Loucy (cell line): Measurements from ENCODE around the gene EFCAB5.
A peak's percentile ranks its signal among the peaks of the same experiment; 100 is the strongest.
"Not testable (repeated sequence)": the region's sequence is repeated elsewhere in the genome, so short reads cannot be mapped to it uniquely, and the experiment has no call there.

Experiments used
- H2AFZ ChIP-seq: fragments of 200-600 bp; sonication (generic); 2 replicates; pipeline ENCODE4 v1.6.0; 2016; ENCODE audit warnings: antibody characterized with exemption, mild to moderate bottlenecking, low read length, moderate library complexity
- H3F3A ChIP-seq: fragments of 200-600 bp; 2 replicates; pipeline ENCODE4 v1.6.0; 2016; ENCODE audit warnings: antibody characterized with exemption, low read depth, mild to moderate bottlenecking
- H3K27me3 ChIP-seq: fragments of 200-600 bp; sonication (generic); 2 replicates; pipeline ENCODE4 v1.6.1; 2014; ENCODE audit warnings: low read length, mild to moderate bottlenecking; ENCODE audit not compliant: insufficient read depth, poor library complexity, severe bottlenecking
- H3K36me3 ChIP-seq: fragments of 200-600 bp; sonication (generic); 2 replicates; pipeline ENCODE4 v1.6.1; 2016; ENCODE audit warnings: low read length; ENCODE audit not compliant: insufficient read depth
- H3K4me1 ChIP-seq: fragments of 200-600 bp; sonication (generic); 2 replicates; pipeline ENCODE4 v1.5.1; 2014; ENCODE audit warnings: low read length, mild to moderate bottlenecking; ENCODE audit not compliant: insufficient read depth, poor library complexity, severe bottlenecking
- H3K4me2 ChIP-seq: fragments of 200-600 bp; sonication (generic); 2 replicates; pipeline ENCODE4 v1.6.0; 2014; ENCODE audit warnings: antibody characterized with exemption, low read length, low read depth, mild to moderate bottlenecking; ENCODE audit not compliant: poor library complexity, severe bottlenecking
- H3K4me3 ChIP-seq: fragments of 200-600 bp; sonication (generic); 2 replicates; pipeline ENCODE4 v1.5.1; 2014; ENCODE audit warnings: low read length, mild to moderate bottlenecking, mixed read lengths; ENCODE audit not compliant: poor library complexity, severe bottlenecking
- H3K79me2 ChIP-seq: fragments of 200-600 bp; sonication (generic); 2 replicates; pipeline ENCODE4 v1.6.1; 2014; ENCODE audit warnings: low read length; ENCODE audit not compliant: insufficient read depth
- H3K9ac ChIP-seq: fragments of 200-600 bp; sonication (generic); 2 replicates; pipeline ENCODE4 v1.6.0; 2014; ENCODE audit warnings: mild to moderate bottlenecking, low read depth, low read length, moderate library complexity; ENCODE audit not compliant: poor library complexity, severe bottlenecking
- H3K9me2 ChIP-seq: fragments of 200-600 bp; sonication (generic); replicated peaks from 2 replicates; pipeline ENCODE4 v1.6.1; 2016; ENCODE audit warnings: low read depth, low read length, mixed read lengths
- H3K9me3 ChIP-seq: fragments of 200-600 bp; sonication (generic); 2 replicates; pipeline ENCODE4 v1.6.1; 2014; ENCODE audit warnings: mild to moderate bottlenecking, antibody characterized with exemption, low read length, low read depth; ENCODE audit not compliant: insufficient read depth
- H4K20me1 ChIP-seq: fragments of 200-600 bp; sonication (generic); 2 replicates; pipeline ENCODE4 v1.6.0; 2014; ENCODE audit warnings: antibody characterized with exemption, low read length, mild to moderate bottlenecking; ENCODE audit not compliant: insufficient read depth, poor library complexity, severe bottlenecking
- EZH2phosphoT487 ChIP-seq: fragments of 200-600 bp; IDR thresholded peaks from 2 replicates; pipeline ENCODE4 v1.6.1; 2018; ENCODE audit warnings: antibody characterized with exemption, mild to moderate bottlenecking, moderate library complexity, borderline replicate concordance
- TF ChIP-seq, protein P1 (sequence below): fragments of 200-600 bp; sonication (generic); conservative IDR thresholded peaks from 2 replicates; pipeline ENCODE4 v1.5.1; 2014; ENCODE audit warnings: mild to moderate bottlenecking, antibody characterized with exemption, low read length

The EFCAB5 gene

DNA sequence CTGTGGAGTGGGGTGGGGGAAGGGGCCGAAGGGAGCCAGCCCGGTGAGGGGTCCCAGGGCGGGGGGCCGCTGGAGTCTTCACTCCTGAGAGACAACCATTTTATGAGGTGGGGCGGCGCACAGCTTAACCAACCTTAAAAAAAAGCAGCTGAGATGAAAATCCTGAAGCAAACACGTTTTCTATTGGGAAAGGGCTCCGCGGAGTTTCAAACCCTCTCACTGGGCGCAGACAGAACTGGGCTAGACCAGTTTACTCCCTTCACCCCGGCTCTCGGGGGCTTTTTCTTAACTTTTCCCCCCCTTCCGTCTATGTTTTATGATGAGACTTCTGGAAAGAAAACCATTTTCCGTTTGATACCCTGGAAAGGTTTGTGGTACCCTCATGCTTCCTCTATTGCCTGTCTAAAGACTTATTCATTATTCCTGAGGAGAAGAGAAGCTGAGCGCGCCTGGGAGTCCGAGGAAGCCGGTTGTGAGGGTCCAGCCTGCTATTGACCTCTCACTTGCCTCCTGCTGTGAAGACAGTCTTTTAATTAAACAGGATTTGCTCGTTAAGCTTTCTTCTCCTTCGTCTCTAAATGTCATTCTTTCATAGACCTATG is 10.9 kb upstream of the EFCAB5 start:
- Histone ChIP-seq H3F3A (no peaks in the 10 kb centered on the region), H4K20me1 (peaks cover 34% of the 10 kb centered on the region), H3K9ac (peak overlapping the region; percentile 93), H3K9me2 (no peaks in the 10 kb centered on the region), H3K4me3 (peak overlapping the region; percentile 85), H3K27me3 (no peaks in the 10 kb centered on the region), H3K9me3 (no peaks in the 10 kb centered on the region), H3K79me2 (peaks cover 40% of the 10 kb centered on the region), H3K4me1 (peaks cover 38% of the 10 kb centered on the region), H2AFZ (peak overlapping the region; percentile 96), H3K36me3 (no peaks in the 10 kb centered on the region), H3K4me2 (peak overlapping the region; percentile 77)
- TF ChIP-seq, protein P1, sequence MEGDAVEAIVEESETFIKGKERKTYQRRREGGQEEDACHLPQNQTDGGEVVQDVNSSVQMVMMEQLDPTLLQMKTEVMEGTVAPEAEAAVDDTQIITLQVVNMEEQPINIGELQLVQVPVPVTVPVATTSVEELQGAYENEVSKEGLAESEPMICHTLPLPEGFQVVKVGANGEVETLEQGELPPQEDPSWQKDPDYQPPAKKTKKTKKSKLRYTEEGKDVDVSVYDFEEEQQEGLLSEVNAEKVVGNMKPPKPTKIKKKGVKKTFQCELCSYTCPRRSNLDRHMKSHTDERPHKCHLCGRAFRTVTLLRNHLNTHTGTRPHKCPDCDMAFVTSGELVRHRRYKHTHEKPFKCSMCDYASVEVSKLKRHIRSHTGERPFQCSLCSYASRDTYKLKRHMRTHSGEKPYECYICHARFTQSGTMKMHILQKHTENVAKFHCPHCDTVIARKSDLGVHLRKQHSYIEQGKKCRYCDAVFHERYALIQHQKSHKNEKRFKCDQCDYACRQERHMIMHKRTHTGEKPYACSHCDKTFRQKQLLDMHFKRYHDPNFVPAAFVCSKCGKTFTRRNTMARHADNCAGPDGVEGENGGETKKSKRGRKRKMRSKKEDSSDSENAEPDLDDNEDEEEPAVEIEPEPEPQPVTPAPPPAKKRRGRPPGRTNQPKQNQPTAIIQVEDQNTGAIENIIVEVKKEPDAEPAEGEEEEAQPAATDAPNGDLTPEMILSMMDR, result no peak
- TF ChIP-seq EZH2phosphoT487, result no peak

DNA sequence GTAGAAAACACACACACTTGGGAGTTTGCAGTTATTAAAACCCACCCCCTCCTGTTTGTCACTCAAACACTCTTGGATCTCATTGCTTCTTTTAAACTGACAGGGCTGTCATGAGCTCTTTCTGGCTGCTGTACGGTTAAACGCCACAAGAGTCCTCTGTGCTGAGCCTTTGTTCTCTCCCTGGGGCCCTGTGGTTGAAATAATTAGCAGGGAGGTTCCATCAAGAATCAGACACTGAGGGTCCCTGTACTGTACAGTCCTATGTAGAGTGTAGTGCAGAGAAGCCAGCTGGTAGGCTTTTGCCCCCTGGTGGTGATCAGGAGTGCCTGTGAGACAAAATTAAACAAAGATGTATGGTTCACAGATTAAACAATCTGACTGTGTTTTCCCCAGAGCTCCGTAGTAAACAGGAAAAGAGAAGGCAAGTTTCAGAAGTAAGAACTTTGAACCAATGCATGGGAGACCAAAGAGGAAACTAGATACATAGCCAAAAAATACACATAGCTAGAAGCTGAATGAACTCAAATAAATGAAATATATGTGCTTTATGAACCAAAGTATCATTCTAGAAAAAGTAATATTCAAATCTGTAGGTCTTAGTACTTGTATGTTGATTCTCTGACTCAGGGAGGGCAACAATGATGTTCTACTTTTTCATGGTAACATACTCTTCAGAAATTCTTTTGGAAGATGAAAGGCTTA is 10.1 kb upstream of the EFCAB5 start:
- Histone ChIP-seq H3F3A (no peaks in the 10 kb centered on the region), H3K79me2 (peaks cover 31% of the 10 kb centered on the region), H3K4me3 (peak overlapping the region; percentile 85), H3K9me3 (no peaks in the 10 kb centered on the region), H3K4me1 (peaks cover 32% of the 10 kb centered on the region), H3K27me3 (no peaks in the 10 kb centered on the region), H3K4me2 (peak overlapping the region; percentile 77), H3K9me2 (no peaks in the 10 kb centered on the region), H2AFZ (peak overlapping the region; percentile 96), H3K9ac (peak overlapping the region; percentile 93), H4K20me1 (peaks cover 27% of the 10 kb centered on the region), H3K36me3 (no peaks in the 10 kb centered on the region)
- TF ChIP-seq, protein P1, result peak; percentile 99
- TF ChIP-seq EZH2phosphoT487, result no peak

DNA sequence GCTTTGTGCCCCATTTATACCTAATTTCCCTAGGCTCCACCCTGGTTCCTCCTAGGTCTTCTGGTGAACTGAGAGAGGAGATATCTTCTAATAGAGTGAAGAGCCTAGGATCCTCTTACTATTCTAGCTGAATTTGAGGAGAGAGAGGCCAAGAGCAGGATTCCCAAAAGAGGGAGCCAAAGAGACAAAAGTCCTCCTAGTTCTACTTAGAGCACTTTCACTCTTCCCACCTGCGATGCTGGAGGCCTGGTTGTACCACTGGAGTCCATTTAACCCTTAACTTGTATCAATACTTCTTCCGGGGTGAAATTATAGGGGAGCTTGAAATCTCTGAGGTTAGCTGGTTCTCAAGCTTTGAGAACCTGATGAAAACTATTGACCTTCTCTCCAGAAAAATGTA is 8.1 kb upstream of the EFCAB5 start:
- no peaks in the 10 kb centered on the region for H3K9me2 ChIP-seq
- TF ChIP-seq, protein P1, result no peak
- TF ChIP-seq EZH2phosphoT487, result no peak
- H3K9me3 ChIP-seq, result no peaks in the 10 kb centered on the region
- no peaks in the 10 kb centered on the region for H3F3A ChIP-seq
- no peak overlapping the region for H3K4me2 ChIP-seq
- H3K9ac ChIP-seq, result no peak overlapping the region
- peaks cover 7% of the 10 kb centered on the region for H4K20me1 ChIP-seq
- peaks cover 11% of the 10 kb centered on the region for H3K79me2 ChIP-seq
- H3K36me3 ChIP-seq, result no peaks in the 10 kb centered on the region
- H3K4me1 ChIP-seq, result peaks cover 12% of the 10 kb centered on the region
- H3K4me3 ChIP-seq, result no peak overlapping the region
- H2AFZ ChIP-seq, result no peak overlapping the region
- H3K27me3 ChIP-seq, result no peaks in the 10 kb centered on the region

DNA sequence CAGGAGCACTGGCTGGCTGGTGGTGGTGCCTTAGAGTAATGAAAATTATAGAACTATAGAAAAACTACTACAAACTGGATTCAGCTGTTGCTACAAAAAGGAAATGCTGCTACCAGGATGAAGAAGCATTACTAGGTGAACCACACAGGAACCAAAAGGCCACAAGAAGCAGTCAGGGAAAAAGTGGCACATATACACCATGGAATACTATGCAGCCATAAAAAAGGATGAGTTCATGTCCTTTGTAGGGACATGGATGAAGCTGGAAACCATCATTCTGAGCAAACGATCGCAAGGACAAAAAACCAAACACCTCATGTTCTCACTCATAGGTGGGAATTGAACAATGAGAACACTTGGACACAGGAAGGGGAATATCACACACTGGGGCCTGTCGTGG is 5.5 kb upstream of the EFCAB5 start:
- not testable (repeated sequence) for H4K20me1 ChIP-seq, H3F3A ChIP-seq, H3K79me2 ChIP-seq, H3K9ac ChIP-seq, H3K36me3 ChIP-seq, H3K4me2 ChIP-seq, H3K9me2 ChIP-seq, H2AFZ ChIP-seq, H3K27me3 ChIP-seq, H3K4me1 ChIP-seq, H3K9me3 ChIP-seq, H3K4me3 ChIP-seq
